Thymus (tissue), 11 donors: ENCODE measurements around the gene ARHGAP15. TPM values are rescaled to one million over a fixed set of nuclear protein-coding genes. Genes with fewer than 3 reads are reported as not detected.

ENCODE experiments used
- DNase-seq, 9 donors: peaks; one replicate each; pipeline ENCODE4 v3.0.0-alpha.2; 2013; ENCODE audit warnings: low spot score in 9 of 9, low read depth in 6 of 9, missing footprints in 1 of 9
- H3K27ac ChIP-seq, 2 donors: one replicate each; pipeline ENCODE4 v1.5.1; 2013; ENCODE audit warnings: control low read depth in 1 of 2, low read depth in 1 of 2, low read length in 1 of 2, mild to moderate bottlenecking in 1 of 2, moderate library complexity in 1 of 2
- H3K27me3 ChIP-seq, 2 donors: one replicate each; pipeline ENCODE4 v1.5.1; 2013; ENCODE audit warnings: low read length in 1 of 2; ENCODE audit not compliant: control insufficient read depth in 2 of 2, insufficient read depth in 1 of 2
- H3K36me3 ChIP-seq, 2 donors: one replicate each; pipeline ENCODE4 v1.5.1; 2013; ENCODE audit warnings: low read length in 1 of 2, mild to moderate bottlenecking in 1 of 2, moderate library complexity in 1 of 2; ENCODE audit not compliant: control insufficient read depth in 2 of 2, insufficient read depth in 2 of 2
- H3K4me1 ChIP-seq, 2 donors: one replicate each; pipeline ENCODE4 v1.5.1; 2013; ENCODE audit warnings: low read length in 2 of 2; ENCODE audit not compliant: control insufficient read depth in 2 of 2, insufficient read depth in 2 of 2
- H3K4me3 ChIP-seq, 2 donors: one replicate each; pipeline ENCODE4 v1.5.1; 2013; ENCODE audit warnings: low read length in 2 of 2, control low read depth in 1 of 2, mild to moderate bottlenecking in 1 of 2
- H3K9me3 ChIP-seq, 2 donors: one replicate each; pipeline ENCODE4 v1.5.1; 2013; ENCODE audit warnings: low read length in 1 of 2, mild to moderate bottlenecking in 1 of 2; ENCODE audit not compliant: control insufficient read depth in 2 of 2, insufficient read depth in 1 of 2
- WGBS: extraction: QIAGEN DNeasy Blood & Tissue Kit; methylation state at CpG from one replicate; pipeline ENCODE4 v1.1.7; 2013; 5-methylcytosine and 5-hydroxymethylcytosine counted together
- polyA plus RNA-seq: library from polyadenylated mRNA; stranded (reverse); fragments of 200-250 nt; gene quantifications from one replicate; pipeline ENCODE4 v1.2.3, GENCODE V29; 2013
- total RNA-seq: library from RNA; stranded (reverse); fragments of 120-200 nt; gene quantifications from one replicate; pipeline ENCODE4 v1.2.4, GENCODE V29; 2013
- donor health status: healthy.

The ARHGAP15 gene
- total and polyA plus RNA-seq, 2 donors = 55.8 to 182 TPM

- H3K36me3 ChIP-seq = peaks cover 7 to 9% of the 10 kb centered on the region in 2 donors
- no peaks in the 10 kb centered on the region for H3K4me1 ChIP-seq
- no peaks in the 10 kb centered on the region for H3K9me3 ChIP-seq
- H3K27me3 ChIP-seq = no peaks in the 10 kb centered on the region
- 99% methylated on average over 3 of the region's 3 CpGs for whole genome bisulfite sequencing
- no peak overlapping the region for H3K4me3 ChIP-seq
- no peak for DNase-seq
- H3K27ac ChIP-seq = no peak overlapping the region
These were observed 61.2 kb downstream of the ARHGAP15 start for GRCh38 chr2:143190431-143190830.

DNA sequence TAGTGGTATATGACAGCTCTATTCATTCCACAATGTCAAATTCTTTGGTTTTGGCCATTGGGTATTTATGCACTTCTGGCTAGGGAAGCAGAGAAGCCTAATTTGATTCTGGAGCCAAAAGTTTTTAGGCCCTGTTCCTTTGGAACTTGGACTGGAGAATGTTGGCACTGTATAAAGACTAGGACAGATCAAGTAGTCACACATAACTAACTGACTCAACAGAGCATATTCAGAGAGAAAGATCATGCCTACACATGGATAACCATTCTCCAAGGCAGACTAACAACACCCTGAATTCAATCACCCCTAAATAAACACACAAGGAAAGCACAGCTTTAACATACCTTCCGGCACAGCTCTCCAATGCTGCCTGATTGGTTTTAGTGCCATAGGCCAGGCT lies 62.9 kb downstream of the ARHGAP15 start:
- H3K27me3 ChIP-seq = no peaks in the 10 kb centered on the region
- peaks cover 7 to 9% of the 10 kb centered on the region in 2 donors for H3K36me3 ChIP-seq
- DNase-seq = no peak
- no peak overlapping the region for H3K4me3 ChIP-seq
- H3K27ac ChIP-seq = no peak overlapping the region
- H3K9me3 ChIP-seq = no peaks in the 10 kb centered on the region
- H3K4me1 ChIP-seq = no peaks in the 10 kb centered on the region
- WGBS = 95% methylated on average over 1 of the region's 1 CpG

DNA sequence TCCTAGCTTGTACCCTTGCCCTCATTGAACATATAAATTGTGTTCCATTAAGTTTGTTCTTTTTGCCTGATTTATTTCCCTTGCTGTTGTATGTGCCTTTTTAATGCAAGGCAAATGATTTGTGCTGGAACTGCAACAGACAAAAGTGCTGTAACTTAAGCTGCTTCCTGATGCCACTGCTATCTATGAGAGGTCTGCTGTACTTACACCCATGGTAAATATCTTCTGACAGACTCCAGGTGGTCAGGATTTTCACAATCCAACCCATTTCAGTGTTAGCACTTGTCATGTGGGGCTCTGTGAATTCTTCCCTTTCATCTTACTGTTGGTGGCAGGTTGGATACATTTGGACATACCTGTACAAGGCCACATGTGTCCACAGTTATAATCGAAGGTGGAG lies 63.5 kb downstream of the ARHGAP15 start:
- Histone ChIP-seq H3K36me3 (peaks cover 7 to 9% of the 10 kb centered on the region in 2 donors), H3K27me3 (no peaks in the 10 kb centered on the region), H3K27ac (no peak overlapping the region), H3K9me3 (no peaks in the 10 kb centered on the region), H3K4me3 (no peak overlapping the region), H3K4me1 (no peaks in the 10 kb centered on the region)
- 98% methylated on average over 1 of the region's 1 CpG for WGBS
- no peak for DNase-seq

DNA sequence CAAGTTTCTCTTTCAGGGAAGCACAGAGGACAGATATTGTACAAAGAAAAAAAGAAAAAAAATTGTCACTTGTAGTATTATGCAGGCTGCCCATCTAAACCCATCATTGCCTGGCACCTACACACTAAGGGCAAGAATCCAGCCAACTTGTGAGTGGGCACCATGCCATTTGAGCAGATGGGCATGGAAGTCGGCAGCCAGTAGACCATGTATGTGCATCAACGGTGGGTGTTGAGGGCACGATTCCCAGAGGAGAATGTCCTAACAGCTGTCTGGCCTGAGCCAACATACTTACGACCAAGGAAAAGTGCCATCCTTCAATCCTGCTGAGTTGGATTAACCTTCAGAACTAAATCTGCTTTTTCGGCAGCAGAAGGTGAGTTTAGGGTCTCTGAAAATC lies 63.9 kb downstream of the ARHGAP15 start:
- 97% methylated on average over 5 of the region's 5 CpGs for WGBS
- H3K27ac ChIP-seq = no peak overlapping the region
- no peaks in the 10 kb centered on the region for H3K9me3 ChIP-seq
- H3K4me3 ChIP-seq = no peak overlapping the region
- peaks cover 7 to 9% of the 10 kb centered on the region in 2 donors for H3K36me3 ChIP-seq
- no peak for DNase-seq
- H3K4me1 ChIP-seq = no peaks in the 10 kb centered on the region
- H3K27me3 ChIP-seq = no peaks in the 10 kb centered on the region

- Histone ChIP-seq H3K4me1 (no peaks in the 10 kb centered on the region), H3K27me3 (no peaks in the 10 kb centered on the region), H3K4me3 (no peak overlapping the region), H3K27ac (no peak overlapping the region), H3K36me3 (peaks cover 5 to 9% of the 10 kb centered on the region in 2 donors), H3K9me3 (no peaks in the 10 kb centered on the region)
- no peak for DNase-seq
- 93% methylated on average over 4 of the region's 4 CpGs for WGBS
These were observed 66.3 kb downstream of the ARHGAP15 start for GRCh38 chr2:143195511-143195910.

- WGBS = 98% methylated on average over 4 of the region's 4 CpGs
- DNase-seq = no peak
These were observed 74.8 kb downstream of the ARHGAP15 start for GRCh38 chr2:143204062-143204461.

DNA sequence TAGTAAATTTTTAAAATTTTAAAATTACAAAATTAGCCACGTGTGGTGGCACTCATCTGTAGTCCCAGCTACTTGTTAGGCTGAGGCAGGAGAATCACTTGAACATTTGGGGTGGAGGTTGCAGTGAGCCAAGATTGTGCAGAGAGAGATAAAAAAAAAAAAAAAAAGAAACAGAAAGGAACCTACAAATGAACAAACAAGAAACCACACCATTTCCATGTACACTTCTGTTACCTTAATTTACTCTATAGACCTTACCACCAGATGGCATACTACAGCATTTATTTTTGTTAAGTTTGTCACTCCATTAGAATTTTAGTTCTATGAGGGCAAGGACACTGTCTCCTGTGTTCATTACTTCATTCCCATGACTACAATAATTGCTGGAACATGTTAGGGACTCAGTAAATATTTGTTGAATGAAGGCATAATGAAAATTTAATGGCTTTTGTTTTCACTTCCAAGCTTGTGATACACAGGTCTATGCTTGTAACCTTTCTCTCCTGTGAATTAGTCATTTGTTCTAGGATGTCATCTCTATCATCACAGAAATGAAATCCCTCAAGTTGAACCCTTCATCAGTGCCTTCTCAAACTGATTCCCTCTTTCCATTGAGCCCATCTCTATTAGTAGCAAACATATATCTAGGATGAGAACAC lies 76.0 kb downstream of the ARHGAP15 start:
- peaks cover 0 to 2% of the 10 kb centered on the region in 2 donors for H3K4me1 ChIP-seq
- no peak overlapping the region for H3K4me3 ChIP-seq
- H3K27me3 ChIP-seq = no peaks in the 10 kb centered on the region
- peaks cover 9 to 71% of the 10 kb centered on the region in 2 donors for H3K36me3 ChIP-seq
- DNase-seq = peak in 5 of 9 donors; percentile 2 to 58 (median 11)
- WGBS = 94% methylated on average over 1 of the region's 1 CpG
- no peaks in the 10 kb centered on the region for H3K9me3 ChIP-seq
- no peak overlapping the region for H3K27ac ChIP-seq

More at GRCh38 chr2:143204062-143204461, 74.8 kb downstream of the ARHGAP15 start:
- Histone ChIP-seq H3K9me3 (no peaks in the 10 kb centered on the region), H3K27me3 (no peaks in the 10 kb centered on the region), H3K4me3 (no peak overlapping the region), H3K27ac (no peak overlapping the region), H3K36me3 (peaks cover 12 to 63% of the 10 kb centered on the region in 2 donors), H3K4me1 (peaks cover 0 to 2% of the 10 kb centered on the region in 2 donors)

DNA sequence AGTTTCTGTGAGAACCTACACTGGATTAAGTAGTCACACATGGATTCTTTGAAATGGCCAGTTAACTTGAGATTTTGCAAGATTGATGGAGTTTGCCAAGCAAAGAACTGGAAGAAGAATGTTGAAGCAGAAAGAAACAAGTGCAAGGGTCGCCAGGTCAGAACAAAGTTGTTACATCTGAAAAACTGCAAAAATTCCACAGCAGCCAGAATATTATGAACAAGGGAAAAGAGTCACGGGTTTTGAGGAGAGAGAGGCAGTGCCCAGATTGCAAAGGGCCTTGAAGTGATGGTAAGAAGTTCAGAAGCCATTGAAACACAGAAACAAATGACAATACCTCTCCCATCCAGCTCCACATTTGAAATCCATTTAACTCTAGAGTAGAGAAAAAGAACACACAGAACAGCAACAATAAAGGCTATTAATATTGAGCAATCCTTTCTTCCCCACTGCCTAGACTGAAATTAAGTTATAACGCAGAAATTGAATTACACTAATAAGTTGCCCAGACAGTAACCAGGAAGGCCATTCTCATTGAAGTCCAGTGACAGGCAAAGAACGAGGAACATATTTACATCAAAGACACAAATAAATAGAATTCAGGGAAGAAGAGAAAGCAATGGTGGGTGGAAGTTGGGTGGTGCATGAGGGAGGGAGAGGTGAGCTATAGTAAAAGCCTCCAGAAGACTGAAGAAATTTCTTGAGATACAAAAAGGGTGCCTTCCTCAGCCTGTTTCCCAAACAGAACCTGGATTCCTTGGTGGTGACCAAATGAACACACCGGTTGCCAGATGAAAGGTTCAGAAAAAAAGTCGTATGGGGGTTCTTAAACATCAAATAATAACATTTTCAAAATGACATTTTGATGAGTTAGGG lies 80.6 kb downstream of the ARHGAP15 start:
- WGBS = 86% methylated on average over 6 of the region's 6 CpGs
- Histone ChIP-seq H3K27me3 (no peaks in the 10 kb centered on the region), H3K27ac (no peak overlapping the region), H3K9me3 (no peaks in the 10 kb centered on the region), H3K4me1 (peaks cover 0 to 2% of the 10 kb centered on the region in 2 donors), H3K4me3 (no peak overlapping the region), H3K36me3 (peaks cover 0 to 48% of the 10 kb centered on the region in 2 donors)
- DNase-seq = no peak

DNA sequence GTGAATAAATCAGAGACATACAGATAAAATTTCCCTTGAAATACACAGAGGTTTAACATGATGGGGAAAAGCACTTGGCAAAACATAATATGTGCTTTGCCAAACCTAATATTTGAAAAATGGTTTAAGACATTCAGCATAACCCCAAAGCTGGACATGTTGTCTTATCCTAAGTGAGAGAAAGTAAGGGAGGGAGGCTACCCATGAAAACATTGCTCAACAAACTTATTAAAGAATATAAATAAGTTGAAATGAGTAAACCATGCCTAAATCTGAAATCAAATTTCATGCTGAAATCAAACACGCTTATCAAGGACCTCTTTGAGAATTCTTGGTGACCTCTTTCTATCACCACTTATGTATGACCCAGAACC lies 81.2 kb downstream of the ARHGAP15 start:
- DNase-seq = no peak
- Histone ChIP-seq H3K4me1 (no peaks in the 10 kb centered on the region), H3K27ac (no peak overlapping the region), H3K4me3 (no peak overlapping the region), H3K9me3 (no peaks in the 10 kb centered on the region), H3K27me3 (no peaks in the 10 kb centered on the region), H3K36me3 (peaks cover 0 to 46% of the 10 kb centered on the region in 2 donors)
- WGBS = 96% methylated on average over 1 of the region's 1 CpG
